K562 (cell line): Measurements from ENCODE around the gene FDPS. TPM values are rescaled to one million over a fixed set of nuclear protein-coding genes. Genes with fewer than 3 reads are reported as not detected.
A peak's percentile ranks its signal among the peaks of the same experiment; 100 is the strongest.

Experiments used
- BRF1 ChIP-seq: IDR thresholded peaks from 3 replicates; pipeline ENCODE4 v1.6.1; 2011; ENCODE audit warnings: borderline replicate concordance, mild to moderate bottlenecking; ENCODE audit not compliant: insufficient read length; ENCODE audit errors: extremely low read depth
- CBX5 ChIP-seq: IDR thresholded peaks from 2 replicates; pipeline ENCODE4 v1.6.1; 2014; ENCODE audit warnings: low read depth, borderline replicate concordance
- CHD7 ChIP-seq: fragments of 200-600 bp; sonication (generic); IDR thresholded peaks from one replicate; pipeline ENCODE4 v1.6.1; 2012; ENCODE audit warnings: mild to moderate bottlenecking, low read depth, low read length, inconsistent platforms
- CTCFL ChIP-seq: IDR thresholded peaks from 2 replicates; pipeline ENCODE4 v1.6.1; 2011; ENCODE audit warnings: borderline replicate concordance, low read depth, mild to moderate bottlenecking, moderate library complexity, low read length; ENCODE audit not compliant: insufficient read depth, poor library complexity, severe bottlenecking
- FOXP1 ChIP-seq: sonication (generic); formaldehyde crosslinking; IDR thresholded peaks from 2 replicates; pipeline ENCODE4 v1.8.0; 2022; ENCODE audit warnings: mild to moderate bottlenecking, missing genetic modification reagents
- NR3C1 ChIP-seq: sonication (generic); formaldehyde crosslinking; IDR thresholded peaks from 2 replicates; pipeline ENCODE4 v1.8.1; 2022; ENCODE audit warnings: missing genetic modification reagents
- PHF8 ChIP-seq: fragments of 200-600 bp; sonication (generic); IDR thresholded peaks from 2 replicates; pipeline ENCODE4 v1.6.1; 2012; ENCODE audit warnings: mixed run types, mild to moderate bottlenecking, inconsistent platforms, low read length, moderate library complexity, borderline replicate concordance
- POLR3A ChIP-seq: IDR thresholded peaks from 2 replicates; pipeline ENCODE4 v1.6.1; 2011; ENCODE audit warnings: borderline replicate concordance, mild to moderate bottlenecking, moderate library complexity; ENCODE audit not compliant: insufficient read length, insufficient read depth; ENCODE audit errors: extremely low read depth
- SRSF7 ChIP-seq: fragments of 200-400 bp; formaldehyde crosslinking; optimal IDR thresholded peaks from 2 replicates; pipeline ENCODE3; 2017; ENCODE audit warnings: mild to moderate bottlenecking, low read depth, low read length
- TARDBP ChIP-seq: fragments of 450-650 bp; IDR thresholded peaks from 2 replicates; pipeline ENCODE4 v1.6.1; 2016
- THAP7 ChIP-seq: fragments of 250-450 bp; sonication (Bioruptor Pico); IDR thresholded peaks from 2 replicates; pipeline ENCODE4 v1.5.0; 2021
- polyA plus RNA-seq, 8 experiments: library from polyadenylated mRNA; depleted of rRNA in 4 of 8; stranded (reverse) in 5 of 8; unstranded in 3 of 8; fragments of >200 nt; fragmentation: Nextera tagmentation in 2 of 8; fragmentation: Illumina TruSeq in 1 of 8; extraction: Ambion mirVana in 2 of 8; extraction: Trizol in 1 of 8; gene quantifications; 2 replicates each; pipeline versions ENCODE4 v1.2.1 to v1.2.3, GENCODE V29; 2011 to 2014; ENCODE audit warnings: inconsistent platforms in 1 of 8, missing spikeins in 1 of 8
- total RNA-seq, 7 experiments: library from RNA; depleted of rRNA in 6 of 7; stranded (reverse); fragments of >200 nt in 6 of 7; fragmentation: Illumina TruSeq in 2 of 7; extraction: Trizol in 2 of 7; gene quantifications; 2 replicates each; pipeline versions ENCODE4 v1.2.1 to v1.2.3, GENCODE V29; 2011 to 2021; ENCODE audit warnings: low replicate concordance in 1 of 7

Gene FDPS
- total and polyA plus RNA-seq, 9 of the 15 experiments (the other 6 are each of a cell fraction or from before 2014, with no cell fraction given): 247 to 884 (median 360) TPM

GRCh38 chr1:155261852-155262673, 46.6 kb upstream of the FDPS start, which contains the start of gene SCAMP3 (continued):
- no peak for TF ChIP-seq CTCFL
- no peak for TF ChIP-seq TARDBP
- peak; percentile 88; the same call in 1 of the 2 replicates for TF ChIP-seq THAP7
- TF ChIP-seq BRF1: no peak
- no peak for TF ChIP-seq CHD7
- peak; percentile 84; the same call in 1 of the 2 replicates for TF ChIP-seq PHF8
- peak; percentile 87; the same call in 1 of the 2 replicates for TF ChIP-seq FOXP1 (CRISPR knock-in tag)
- no peak for TF ChIP-seq SRSF7
- TF ChIP-seq NR3C1: no peak
- TF ChIP-seq POLR3A: no peak
- no peak for TF ChIP-seq CBX5
